RCC 7860 (cell line): ENCODE results near the gene CENPI.
A peak's percentile ranks its signal among the peaks of the same experiment; 100 is the strongest.
"Not testable (repeated sequence)": the region's sequence is repeated elsewhere in the genome, so short reads cannot be mapped to it uniquely, and the experiment has no call there.

Experiments used
- DNase-seq: peaks from one replicate; pipeline ENCODE4 v3.0.0-alpha.2; 2015; ENCODE audit warnings: low spot score
- FAIRE-seq: peaks from 2 replicates; lab custom pipeline; 2012; peaks lifted over from hg19 to GRCh38; lab: Jason Lieb, UNC

CENPI gene

GRCh38 chrX:101097546-101098453, at the start of gene CENPI:
TSS of gene CENPI (plus strand) at chrX:101098204. CDS start at chrX:101101071, 2,867 bp downstream.
- peak; percentile 84 for DNase-seq
- FAIRE-seq = peak; percentile 91

GRCh38 chrX:101051153-101051548, 46.9 kb upstream of the CENPI start:
- no peak for DNase-seq
- FAIRE-seq = no peak

- FAIRE-seq (no peak), DNase-seq (peak; percentile 44)
These were observed 46.3 kb upstream of the CENPI start, which contains the start of gene TRMT2B for GRCh38 chrX:101051549-101052302. TSS of gene TRMT2B (minus strand) at chrX:101052111. CDS start at chrX:101042289, 9,822 bp downstream.

- not testable (repeated sequence) for FAIRE-seq, DNase-seq
These were observed 41.5 kb upstream of the CENPI start for GRCh38 chrX:101056551-101056950.

- FAIRE-seq (no peak), DNase-seq (peak; percentile 56)
These were observed 40.8 kb upstream of the CENPI start for GRCh38 chrX:101057093-101057714.

GRCh38 chrX:101062176-101062575, 35.8 kb upstream of the CENPI start:
- FAIRE-seq (no peak), DNase-seq (no peak)

GRCh38 chrX:101071582-101071981, 26.4 kb upstream of the CENPI start:
- DNase-seq = no peak
- FAIRE-seq = no peak

- no peak for DNase-seq
- FAIRE-seq = no peak
These were observed 19.0 kb upstream of the CENPI start, which contains the start of gene TMEM35A for GRCh38 chrX:101078716-101079598. TSS of gene TMEM35A (plus strand) at chrX:101078879. CDS start at chrX:101079003, 124 bp downstream.

- DNase-seq (no peak), FAIRE-seq (no peak)
These were observed 18.2 kb upstream of the CENPI start for GRCh38 chrX:101079736-101080270.

GRCh38 chrX:101080326-101081124, 17.5 kb upstream of the CENPI start:
- DNase-seq = no peak
- no peak for FAIRE-seq

- DNase-seq (no peak), FAIRE-seq (no peak)
These were observed 16.8 kb upstream of the CENPI start for GRCh38 chrX:101081231-101081630.

- DNase-seq (no peak), FAIRE-seq (no peak)
These were observed 6.2 kb upstream of the CENPI start for GRCh38 chrX:101091817-101092216.

GRCh38 chrX:101108284-101108683, 10.3 kb downstream of the CENPI start:
- DNase-seq = no peak
- no peak for FAIRE-seq

GRCh38 chrX:101117701-101118100, 19.7 kb downstream of the CENPI start:
- DNase-seq (no peak), FAIRE-seq (no peak)

GRCh38 chrX:101136235-101136634, 38.2 kb downstream of the CENPI start:
- DNase-seq (no peak), FAIRE-seq (no peak)
